HG03521 (cell line): ENCODE measurements around the gene NAA20.

Source experiments
- ATAC-seq: cut with Tn5 transposase; IDR thresholded peaks from one replicate; pipeline ENCODE4 v1.9.1; 2021; ENCODE audit warnings: mild to moderate bottlenecking, moderate library complexity; ENCODE audit not compliant: unreplicated experiment

Gene NAA20, protein sequence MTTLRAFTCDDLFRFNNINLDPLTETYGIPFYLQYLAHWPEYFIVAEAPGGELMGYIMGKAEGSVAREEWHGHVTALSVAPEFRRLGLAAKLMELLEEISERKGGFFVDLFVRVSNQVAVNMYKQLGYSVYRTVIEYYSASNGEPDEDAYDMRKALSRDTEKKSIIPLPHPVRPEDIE

DNA sequence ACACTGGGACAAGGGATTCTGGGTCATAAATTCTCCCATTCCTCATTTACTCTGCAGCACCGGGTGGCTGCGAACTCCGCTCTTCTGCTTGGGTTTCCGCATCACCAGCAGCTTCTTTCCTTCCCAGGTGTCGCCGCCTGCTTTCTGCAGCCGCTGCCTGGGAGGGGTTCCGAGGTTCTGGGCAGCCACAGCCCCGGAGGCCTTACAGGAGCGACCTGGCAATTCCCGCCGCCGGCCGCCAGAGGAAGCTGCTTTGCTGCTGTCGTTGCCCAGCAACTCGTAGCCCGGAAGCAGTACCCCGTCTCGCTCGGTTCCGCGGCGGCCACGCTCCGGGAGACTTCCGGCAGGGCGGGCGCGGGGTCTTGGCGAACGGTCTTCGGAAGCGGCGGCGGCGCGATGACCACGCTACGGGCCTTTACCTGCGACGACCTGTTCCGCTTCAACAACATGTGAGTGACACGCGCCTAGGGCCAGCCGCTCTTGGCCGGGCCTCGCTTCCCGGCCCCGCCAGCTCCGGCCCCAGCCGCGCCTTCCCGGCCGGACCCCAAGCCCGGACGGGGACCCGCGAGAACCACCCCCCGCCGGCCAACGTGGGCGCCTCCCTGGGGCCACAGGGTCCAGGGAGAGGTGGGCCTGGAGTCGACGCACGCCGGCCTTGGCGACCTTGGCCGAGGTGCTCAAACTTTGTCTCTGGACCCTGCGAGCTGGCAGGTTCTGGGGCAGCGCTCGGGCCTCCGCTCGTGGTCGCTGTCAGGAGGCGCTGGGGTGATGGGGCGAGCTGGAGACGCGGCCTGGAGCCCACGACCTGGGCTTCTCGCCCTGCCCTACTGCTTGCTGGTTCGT, at the start of gene NAA20:
TSS of gene NAA20 (plus strand) at position 362 of the 843 bp plus-strand sequence. CDS start at position 397, 35 bp downstream.
- peak; percentile 97 for ATAC-seq

DNA sequence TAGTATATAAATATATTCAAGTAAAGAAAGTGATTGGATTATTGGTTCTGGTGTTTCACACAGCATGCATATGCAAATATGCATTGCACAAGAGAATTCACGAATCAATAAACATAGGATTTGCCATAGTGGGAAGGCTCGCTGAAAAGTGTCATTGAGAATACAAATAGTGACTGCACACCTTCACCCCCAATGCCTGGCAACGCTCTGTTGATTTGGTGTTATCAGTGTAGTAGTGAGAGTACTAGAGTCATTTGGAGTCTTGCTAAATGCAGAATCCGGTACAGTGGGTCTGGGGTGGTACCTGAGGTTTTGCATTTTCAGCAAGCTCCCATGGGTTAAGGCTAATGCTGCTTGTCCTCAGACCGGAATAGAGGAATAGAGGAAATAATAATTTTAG, 49.7 kb upstream of the NAA20 start:
- ATAC-seq: no peak

DNA sequence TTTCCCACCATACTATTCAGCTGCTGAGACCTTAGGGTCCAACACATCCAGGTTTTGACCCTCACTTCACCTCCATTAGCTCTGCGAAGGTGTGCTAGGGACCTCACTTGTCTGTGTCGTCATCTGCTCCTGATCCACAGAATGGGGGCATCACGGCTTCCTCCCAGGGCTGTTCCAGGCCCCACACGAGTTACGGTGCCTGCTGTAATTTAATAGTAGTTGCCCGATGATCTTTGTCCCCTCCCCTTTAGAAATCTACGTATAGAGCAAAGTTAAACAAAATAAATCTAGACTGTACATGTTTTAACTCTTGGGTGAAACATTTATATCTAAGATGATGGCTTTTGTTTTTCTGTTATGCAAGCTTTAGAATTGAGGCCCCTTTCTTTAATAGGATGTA, 49.1 kb upstream of the NAA20 start:
- ATAC-seq: no peak

DNA sequence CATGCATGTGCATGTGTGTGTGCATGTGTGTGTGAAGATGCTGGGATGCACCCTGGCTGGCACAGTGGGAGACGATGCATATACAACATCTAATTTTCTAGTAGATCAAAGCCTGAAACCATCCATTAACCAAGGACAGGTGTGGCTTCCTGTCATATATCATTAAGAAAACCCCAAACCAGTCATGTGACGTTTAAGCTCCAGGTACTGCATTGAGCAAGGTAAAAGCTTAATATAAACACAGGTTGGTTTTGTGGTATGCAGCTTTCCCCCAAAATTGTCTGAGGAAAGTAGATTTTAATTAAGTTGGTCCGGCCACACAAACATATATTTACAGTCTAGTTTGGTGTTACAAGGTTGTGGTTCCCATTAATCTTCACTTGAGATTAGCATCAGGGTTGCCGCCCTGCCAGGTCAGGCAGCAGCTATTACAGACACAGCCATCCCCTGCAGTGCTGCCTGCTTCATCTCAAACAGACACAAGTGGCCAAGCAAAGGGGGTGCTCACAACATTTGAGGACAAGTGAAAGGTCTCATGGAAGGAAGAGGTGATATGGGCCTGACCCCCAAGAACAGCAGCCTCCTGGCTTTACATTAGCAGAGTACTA, 48.6 kb upstream of the NAA20 start:
- ATAC-seq: no peak

DNA sequence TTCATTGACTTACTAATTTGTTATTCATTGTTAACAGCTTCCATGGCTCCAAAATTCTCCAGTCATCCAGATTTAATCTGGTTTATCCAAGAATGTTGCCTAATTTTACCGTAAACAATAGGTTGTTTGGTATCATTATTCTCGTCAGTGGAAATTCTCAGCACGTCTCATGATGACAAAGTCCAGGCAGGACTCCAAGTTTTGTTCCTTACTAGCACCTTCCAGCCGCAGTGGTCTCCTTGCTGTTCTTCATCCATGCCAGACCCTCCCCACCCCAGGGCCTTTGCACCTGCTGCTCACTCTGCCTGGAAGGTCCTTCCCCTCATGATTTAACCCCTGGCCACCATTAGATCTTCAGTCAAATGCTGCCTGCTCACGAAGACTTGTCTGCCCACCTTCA, 48.1 kb upstream of the NAA20 start:
- ATAC-seq: no peak

DNA sequence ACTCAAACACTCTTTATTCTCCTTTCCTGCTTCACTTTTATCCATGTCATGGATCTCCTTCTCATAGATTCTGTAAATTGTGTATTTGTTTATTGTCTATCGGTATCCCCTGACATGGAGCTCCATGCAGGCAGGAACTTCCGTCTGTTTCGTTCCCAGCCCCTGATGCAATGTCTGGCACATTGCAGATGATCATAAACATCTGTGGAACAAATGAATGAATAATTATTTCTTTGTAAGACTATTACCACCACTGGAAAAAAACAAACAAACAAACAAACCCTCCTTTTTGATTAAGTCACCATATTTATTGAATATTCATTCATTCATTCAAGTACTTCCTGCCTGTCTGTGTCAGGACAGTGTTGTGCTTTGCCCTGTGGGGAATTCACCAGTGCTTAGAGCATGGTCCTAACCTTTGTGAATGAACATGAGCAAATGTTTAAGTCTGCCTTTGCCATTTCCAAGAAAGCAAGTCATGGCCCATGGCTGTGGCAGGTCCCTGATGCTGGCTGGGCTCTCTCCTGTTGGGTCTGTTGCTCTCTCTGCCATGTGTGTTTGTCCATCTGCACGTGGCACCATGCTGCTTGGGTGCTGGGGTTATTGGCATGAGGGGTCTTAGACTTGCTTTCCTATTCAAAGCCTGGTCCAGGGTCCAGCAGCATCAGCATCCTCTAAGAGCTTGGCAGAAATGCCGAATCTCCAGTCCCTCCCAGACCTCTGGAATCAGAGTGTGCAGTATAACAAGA, 47.5 kb upstream of the NAA20 start:
- ATAC-seq: no peak

DNA sequence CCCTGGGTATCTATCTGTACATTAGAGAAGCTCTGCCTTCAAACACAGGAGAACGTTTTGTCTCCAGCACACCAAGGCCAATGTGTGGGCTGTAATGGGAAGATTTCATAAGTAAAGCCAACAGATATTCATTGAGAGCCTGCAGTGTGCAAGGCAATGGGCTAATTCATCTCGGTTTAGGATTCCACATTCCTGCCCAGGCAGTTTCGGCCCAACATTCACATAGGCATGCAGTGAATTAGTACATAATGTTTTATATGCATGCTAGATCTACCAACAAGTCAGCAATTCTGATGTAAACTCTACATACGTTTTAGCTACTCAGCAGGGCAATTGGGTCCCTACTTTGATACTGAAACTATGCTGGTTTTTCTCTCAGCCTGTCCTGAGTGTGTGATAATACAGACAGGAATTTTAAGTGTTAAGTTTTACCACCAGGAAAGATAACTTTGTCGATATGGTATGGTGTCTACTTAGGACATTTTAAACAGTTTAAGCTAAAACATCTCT, 46.9 kb upstream of the NAA20 start:
- ATAC-seq: no peak

DNA sequence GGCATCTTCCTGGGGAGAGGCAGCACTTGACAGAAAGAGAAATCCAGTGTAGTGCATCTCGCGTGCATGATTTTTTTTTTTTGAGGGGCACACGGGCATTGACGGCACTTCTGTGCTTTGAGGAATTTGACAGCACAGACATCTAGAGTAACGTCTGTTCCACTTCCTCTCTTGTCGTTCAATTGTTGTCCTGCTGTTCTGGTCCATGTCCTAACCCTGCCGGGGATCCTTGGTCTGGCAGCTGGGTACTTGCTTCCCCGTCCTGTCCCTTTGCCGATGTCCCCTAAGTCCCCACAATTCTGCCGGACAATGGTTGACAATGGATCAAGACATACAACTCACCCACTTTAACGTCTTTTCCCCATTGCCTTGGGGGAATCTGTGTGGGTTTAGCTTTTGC, 46.0 kb upstream of the NAA20 start:
- ATAC-seq: no peak

DNA sequence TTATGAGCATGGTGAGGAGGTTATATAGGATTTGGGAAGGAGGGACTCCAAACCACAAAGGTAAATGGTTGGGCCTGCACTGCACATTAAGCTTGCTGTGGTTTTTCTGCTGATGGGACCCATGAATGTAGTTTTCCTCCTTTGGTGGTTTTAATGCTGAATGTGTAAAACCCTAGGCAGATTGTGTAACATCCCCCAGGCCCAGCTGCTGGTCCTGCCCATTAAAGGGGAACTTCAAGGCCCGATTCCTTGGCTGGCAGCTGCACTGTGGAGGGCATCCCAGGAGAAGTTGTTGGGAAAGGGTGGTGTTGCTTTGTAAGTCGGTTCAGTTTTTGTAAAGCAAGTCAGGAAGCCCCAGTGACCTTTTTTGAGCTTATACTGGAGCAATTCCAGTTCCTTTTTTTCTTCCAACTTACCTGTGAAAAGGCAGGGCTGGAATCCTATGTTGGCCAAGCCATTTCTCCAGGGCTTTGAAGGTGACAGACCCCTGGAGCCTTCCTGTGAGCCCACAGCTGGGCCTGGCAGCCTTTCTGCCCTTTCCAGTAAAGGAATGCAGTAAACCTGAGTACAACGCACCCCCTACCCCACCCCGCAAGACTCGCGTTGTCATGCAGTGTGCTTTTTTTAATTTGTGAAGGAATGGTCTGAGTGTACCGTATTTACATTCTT, 43.1 kb upstream of the NAA20 start:
- no peak for ATAC-seq

DNA sequence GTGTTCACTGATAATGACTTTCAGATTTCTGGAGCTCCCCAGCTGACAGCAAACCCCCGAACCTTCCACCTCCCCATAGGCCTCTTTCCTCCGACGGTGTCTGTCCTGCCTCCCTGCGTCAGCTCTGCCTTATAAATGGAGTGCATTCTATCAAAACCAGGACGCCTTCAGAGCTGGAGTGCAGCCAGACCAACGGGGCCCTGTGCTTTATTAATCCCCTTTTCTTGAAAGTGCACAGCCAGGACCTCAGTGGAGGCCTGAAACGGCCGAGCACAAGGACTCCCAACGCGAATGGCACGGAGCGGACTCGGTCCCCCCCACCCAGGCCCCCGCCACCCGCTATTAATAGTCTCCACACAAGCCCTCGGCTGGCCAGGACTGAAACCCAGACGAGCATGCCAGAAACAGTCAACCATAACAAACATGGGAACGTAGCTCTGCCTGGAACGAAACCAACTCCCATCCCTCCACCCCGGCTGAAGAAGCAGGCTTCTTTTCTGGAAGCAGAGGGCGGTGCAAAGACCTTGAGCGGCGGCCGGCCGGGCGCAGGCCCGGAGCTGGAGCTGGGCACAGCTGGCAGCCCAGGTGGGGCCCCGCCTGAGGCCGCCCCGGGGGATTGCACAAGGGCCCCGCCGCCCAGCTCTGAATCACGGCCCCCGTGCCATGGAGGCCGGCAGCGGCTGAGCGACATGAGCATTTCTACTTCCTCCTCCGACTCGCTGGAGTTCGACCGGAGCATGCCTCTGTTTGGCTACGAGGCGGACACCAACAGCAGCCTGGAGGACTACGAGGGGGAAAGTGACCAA, 42.3 kb upstream of the NAA20 start:
- no peak for ATAC-seq

DNA sequence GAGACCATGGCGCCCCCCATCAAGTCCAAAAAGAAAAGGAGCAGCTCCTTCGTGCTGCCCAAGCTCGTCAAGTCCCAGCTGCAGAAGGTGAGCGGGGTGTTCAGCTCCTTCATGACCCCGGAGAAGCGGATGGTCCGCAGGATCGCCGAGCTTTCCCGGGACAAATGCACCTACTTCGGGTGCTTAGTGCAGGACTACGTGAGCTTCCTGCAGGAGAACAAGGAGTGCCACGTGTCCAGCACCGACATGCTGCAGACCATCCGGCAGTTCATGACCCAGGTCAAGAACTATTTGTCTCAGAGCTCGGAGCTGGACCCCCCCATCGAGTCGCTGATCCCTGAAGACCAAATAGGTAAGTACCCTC, 41.7 kb upstream of the NAA20 start:
- no peak for ATAC-seq

DNA sequence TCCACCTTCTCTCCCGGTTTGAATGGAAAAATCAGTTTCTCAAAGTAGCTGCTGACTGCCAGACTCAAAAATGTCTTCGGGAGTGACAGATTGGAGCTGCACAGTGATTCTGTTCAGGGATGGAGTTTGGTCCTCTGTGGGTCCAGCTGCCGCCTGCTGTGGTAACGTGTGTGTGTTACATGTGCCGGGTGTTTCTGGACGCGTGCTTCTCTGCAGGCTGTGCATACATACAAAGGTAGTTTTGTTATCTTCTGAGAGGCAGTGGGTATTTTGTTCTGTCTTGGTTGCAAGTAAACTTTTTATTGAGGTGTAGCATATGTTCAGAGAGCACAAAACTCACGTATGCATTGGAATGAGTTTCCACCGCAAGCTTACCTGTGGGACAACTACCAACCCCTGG, 41.3 kb upstream of the NAA20 start:
- ATAC-seq: no peak

DNA sequence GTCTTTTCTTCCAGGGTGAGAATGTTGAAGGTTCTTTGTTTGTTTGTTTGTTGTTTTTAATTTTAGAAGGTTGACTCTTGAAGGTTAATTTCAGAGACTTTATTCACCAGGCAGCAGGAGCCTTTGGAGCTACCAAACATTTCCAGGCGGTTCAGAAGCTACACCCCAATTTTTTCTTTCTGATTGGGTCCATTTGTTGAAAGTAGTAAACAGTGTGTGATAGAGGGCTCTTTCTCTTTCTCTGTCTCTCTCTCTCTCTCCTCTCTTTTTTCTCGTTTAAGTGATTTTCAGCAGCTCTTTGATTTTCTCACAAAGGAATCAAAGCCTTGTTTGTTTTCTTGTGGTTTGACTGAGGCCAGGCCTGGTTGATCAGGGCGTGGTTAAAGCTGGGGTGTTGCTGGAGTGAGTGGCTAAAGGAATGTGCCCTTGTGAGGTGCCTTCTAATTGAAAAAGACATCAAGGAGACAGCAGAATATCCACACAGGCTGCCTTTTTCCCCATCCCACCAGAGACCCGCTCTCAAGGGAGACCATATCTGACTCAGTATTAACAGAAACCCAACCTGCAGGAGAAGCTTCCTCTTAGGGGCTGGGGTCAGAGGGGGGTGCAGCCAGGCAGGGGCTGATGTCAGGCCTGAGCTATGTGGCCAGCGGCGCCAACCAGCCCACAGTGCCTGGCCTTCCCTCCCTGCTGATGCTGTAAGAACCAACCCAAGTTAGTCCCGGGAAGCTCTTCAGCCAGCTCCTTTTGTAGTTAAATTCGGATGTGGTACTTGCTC, 40.4 kb upstream of the NAA20 start:
- ATAC-seq: no peak

DNA sequence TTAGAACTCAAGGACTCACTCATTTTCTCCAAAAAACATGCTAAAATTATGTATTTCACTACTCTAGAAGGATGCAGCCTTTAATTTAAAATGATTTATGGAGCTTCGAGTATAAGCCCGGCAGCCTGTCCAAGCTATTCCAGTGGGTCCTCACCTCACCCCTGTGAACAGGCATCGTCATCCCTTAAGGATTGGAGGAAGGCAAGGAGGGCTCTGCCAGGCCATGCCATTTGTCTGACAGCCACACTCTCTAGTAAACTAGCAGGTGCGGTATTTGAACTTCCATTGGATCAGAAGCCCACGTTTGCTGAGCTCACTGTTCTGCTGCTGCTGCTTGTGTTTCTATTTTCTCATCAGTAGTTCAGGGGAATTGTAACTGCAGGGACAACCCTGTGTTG, 39.8 kb upstream of the NAA20 start:
- ATAC-seq: no peak

DNA sequence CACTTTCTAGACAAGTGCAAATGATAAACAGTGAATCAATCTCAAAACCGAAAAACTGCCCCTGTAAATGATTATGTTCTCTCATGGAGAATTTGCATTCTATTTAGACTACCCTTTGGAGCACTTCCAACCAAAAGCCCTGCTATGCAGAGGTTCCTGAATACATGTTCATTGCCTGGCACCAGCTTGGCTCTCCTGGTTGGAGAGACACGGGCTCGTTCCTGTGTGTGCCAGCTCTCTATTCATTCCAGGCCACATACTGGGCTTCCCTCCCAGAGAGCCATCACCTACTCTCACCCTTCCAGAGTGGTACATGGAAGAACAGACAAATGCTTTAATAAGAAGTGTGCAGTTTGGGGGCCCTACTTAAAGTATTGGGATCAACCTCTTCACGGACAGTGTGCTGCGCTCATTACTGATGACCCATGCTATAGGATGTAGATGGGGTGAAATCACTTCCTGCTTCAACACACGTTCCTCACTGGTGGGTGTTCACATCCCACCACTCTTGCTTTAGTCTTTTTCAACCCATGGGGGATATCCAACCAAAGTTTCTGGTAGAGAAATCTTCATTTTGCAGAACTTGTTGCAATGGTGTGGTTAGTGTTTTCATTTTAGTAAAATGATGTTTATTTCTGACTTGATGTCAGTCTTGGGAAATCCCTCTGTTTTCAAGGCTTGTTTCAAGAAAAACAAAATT, 38.5 kb upstream of the NAA20 start:
- ATAC-seq: no peak

DNA sequence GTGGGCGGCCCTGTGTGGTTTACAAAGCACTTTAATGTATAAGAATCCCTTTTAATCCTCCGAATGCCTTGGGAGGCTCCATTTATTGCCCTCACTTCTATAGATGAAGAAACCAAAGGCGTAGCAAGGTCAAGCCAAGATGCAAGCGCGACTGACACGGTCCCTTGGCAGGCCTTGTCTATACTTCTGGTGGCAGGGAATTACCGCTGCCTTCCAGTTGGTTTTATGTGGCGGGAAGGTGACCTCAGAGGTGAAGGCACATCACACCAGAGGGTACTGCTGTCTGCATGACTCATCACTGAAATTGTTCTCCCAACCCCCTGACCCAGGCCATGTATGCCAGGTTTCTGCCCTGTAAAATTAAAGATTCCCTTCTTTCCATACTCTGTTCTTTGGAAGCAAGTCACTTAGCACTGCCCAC, 36.1 kb upstream of the NAA20 start:
- ATAC-seq: no peak

DNA sequence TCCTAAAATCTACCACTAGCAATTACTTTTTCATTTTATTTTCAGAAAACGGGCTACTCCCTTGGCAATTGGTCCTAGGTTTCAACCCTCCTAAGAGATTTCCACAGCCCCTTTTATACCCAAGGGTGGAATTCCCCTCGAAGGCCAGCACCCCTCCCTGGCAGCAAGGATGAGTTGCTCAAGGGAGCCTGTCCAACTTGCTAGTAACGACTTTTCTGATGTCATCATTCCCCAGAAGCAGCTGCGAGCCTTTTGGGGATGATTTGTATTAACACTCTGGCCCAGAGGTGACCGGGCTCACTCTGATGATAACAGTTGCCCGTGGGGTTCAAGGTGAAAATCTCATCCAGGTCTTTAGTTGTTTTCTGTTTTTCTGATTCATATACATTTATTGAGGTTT, 30.7 kb upstream of the NAA20 start:
- no peak for ATAC-seq

DNA sequence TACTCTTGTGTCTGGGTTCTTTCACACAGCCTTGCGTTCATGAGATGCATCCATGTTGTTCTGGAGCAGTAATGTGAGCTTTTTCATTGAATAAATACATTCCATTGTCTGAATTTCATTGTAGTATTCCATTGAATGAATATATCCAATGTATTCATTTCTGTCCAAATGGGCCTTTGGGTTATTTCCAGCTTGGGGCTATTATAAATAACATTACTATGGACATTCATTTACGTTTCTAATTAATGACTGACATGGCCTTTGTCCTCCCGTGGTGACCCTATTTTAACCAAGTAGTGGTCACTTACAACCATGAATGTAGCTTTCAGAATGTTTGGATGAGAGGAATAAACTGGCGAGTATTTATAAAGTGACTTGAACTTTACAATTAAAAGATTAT, 30.1 kb upstream of the NAA20 start:
- no peak for ATAC-seq

DNA sequence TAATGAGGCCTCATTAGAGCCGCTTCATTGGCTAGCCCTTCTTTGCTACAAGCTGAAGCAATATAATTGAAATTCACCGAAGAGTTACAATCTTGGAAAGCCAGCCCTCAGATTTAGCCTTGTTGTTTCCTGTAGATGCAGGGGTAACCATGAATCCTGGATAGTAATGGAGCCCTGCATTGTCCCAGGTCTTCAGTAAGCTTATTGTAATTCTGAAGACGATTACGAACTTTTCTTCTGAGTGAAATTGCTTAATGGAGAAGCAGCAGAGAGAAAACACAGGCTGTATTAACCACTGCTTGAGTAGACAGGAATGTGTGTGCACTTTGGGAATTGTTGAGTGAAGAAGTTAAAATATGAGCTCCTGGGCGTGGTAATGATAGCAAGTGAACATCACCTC, 26.3 kb upstream of the NAA20 start:
- ATAC-seq: no peak
